ENCODE data around the gene ABCF1. TPM values are rescaled to one million over a fixed set of nuclear protein-coding genes. Genes with fewer than 3 reads are reported as not detected.
"Not testable (repeated sequence)": the region's sequence is repeated elsewhere in the genome, so short reads cannot be mapped to it uniquely, and the experiment has no call there.

The ABCF1 gene
- total RNA-seq (2014; rRNA removed; shearing (Covaris generic); ENCODE audit: low replicate concordance), result 19.4 and 26.1 TPM in 2 replicates

DNA sequence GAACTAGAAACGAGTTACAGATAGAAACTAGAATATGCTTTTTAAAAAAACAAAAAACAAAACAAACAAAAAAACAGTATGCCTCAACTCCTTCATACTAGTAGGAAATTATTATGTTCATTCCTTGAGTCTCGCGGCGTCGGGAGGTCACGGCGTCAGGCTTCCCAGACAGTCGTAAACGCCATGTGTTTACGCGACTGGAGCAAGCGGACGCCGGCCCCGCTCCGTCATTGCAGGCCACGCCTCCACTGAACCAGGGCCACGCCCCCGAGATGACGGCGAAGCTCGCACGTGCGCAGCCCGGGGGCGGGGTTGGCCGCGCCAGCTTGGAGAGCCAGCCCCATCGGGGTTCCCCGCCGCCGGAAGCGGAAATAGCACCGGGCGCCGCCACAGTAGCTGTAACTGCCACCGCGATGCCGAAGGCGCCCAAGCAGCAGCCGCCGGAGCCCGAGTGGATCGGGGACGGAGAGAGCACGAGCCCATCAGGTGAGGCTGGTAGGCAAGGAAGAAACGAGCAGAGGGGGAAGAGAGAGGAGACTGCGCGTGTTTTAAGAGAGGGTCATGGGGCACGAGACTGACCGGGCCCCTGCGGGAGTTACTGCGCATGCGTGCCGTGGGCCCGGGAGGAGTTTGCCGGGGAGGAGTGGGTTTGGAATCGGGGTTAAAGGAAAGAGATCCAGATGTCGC lies at the start of gene ABCF1:
ABCF1 (plus strand) TSS at position 368 of the 687 bp plus-strand sequence; CDS start at position 414, 46 bp downstream.
- peak; percentile 94 for DNase-seq
- H3K27me3 ChIP-seq, result no peaks in the 10 kb centered on the region
- H3K36me3 ChIP-seq, result peaks cover 5% of the 10 kb centered on the region
- H3K4me3 ChIP-seq, result peak within 1 kb of the TSS; percentile 75
- no peaks in the 10 kb centered on the region for H3K9me3 ChIP-seq

DNA sequence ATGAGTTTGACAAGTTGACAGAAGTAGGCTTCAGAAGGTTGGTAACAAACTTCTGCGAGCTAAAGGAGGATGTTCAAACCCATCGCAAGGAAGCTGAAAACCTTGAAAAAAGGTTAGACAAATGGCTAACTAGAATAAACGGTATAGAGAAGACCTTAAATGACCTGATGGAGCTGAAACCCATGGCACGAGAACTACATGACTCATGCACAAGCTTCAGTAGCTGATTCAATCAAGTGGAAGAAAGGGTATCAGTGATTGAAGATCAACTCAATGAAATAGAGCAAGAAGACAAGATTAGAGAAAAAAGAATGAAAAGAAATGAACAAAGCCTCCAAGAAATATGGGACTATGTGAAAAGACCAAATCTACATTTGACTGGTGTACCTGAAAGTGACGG lies 49.3 kb upstream of the ABCF1 start:
- H3K4me3 ChIP-seq, H3K36me3 ChIP-seq, H3K27me3 ChIP-seq, H3K9me3 ChIP-seq: not testable (repeated sequence)
- DNase-seq, result peak; percentile 31

DNA sequence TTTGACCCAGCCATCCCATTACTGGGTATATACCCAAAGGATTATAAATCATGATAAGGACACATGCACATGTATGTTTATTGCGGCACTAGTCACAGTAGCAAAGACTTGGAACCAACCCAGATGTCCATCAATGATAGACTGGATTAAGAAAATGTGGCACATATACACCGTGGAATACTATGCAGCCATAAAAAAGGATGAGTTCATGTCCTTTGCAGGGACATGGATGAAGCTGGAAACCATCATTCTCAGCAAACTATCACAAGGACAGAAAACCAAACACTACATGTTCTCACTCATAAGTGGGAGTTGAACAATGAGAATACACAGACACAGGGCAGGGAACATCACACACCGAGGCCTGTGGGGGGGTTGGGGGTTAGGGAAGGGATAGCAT lies 44.8 kb upstream of the ABCF1 start:
- H3K9me3 ChIP-seq, H3K4me3 ChIP-seq, H3K27me3 ChIP-seq, H3K36me3 ChIP-seq, DNase-seq: not testable (repeated sequence)

DNA sequence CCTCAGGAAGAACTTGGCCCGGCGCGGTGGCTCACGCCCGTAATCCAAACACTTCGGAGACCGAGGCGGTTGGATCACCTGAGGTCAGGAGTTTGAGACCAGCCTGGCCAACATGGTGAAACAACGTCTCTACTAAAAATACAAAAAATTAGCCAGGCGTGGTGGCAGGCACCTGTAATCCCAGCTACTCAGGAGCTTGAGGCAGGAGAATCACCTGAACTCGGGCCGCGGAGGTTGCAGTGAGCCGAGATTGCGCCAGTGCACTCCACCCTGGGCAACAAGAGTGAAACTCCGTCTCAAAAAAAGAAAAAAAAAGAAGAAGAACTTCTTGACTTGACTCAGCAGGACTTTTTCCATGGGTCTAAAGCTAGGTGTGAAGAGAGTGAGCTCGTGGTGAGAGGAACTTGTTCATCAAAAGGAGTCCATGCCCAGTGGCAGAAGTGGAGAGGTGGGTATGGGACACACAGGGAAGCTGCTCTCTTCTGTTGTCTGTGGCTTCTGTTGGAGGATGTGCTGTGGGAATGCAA lies 41.8 kb upstream of the ABCF1 start:
- DNase-seq, H3K4me3 ChIP-seq, H3K27me3 ChIP-seq, H3K9me3 ChIP-seq, H3K36me3 ChIP-seq: not testable (repeated sequence)

DNA sequence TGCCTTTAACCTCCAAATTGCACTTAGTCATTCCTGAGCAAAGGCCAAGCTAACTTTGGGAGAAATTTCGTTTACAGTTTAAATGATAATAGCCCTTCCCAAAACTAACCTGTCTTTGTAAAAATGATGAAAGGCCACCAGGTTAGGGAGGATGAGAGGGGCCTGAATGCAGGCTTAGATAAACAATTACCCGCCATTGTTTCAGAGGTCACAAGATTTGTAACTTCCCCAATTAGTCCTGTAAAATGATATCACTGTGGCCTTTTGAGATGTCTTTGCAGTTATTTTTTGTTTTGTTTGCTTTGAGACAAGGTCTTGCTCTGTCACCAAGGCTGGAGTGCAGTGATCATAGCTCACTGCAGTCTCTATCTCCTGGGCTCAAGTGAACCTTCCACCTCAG lies 41.2 kb upstream of the ABCF1 start:
- Histone ChIP-seq H3K36me3 (no peaks in the 10 kb centered on the region), H3K27me3 (no peaks in the 10 kb centered on the region), H3K4me3 (no peak overlapping the region), H3K9me3 (no peaks in the 10 kb centered on the region)
- DNase-seq, result no peak

DNA sequence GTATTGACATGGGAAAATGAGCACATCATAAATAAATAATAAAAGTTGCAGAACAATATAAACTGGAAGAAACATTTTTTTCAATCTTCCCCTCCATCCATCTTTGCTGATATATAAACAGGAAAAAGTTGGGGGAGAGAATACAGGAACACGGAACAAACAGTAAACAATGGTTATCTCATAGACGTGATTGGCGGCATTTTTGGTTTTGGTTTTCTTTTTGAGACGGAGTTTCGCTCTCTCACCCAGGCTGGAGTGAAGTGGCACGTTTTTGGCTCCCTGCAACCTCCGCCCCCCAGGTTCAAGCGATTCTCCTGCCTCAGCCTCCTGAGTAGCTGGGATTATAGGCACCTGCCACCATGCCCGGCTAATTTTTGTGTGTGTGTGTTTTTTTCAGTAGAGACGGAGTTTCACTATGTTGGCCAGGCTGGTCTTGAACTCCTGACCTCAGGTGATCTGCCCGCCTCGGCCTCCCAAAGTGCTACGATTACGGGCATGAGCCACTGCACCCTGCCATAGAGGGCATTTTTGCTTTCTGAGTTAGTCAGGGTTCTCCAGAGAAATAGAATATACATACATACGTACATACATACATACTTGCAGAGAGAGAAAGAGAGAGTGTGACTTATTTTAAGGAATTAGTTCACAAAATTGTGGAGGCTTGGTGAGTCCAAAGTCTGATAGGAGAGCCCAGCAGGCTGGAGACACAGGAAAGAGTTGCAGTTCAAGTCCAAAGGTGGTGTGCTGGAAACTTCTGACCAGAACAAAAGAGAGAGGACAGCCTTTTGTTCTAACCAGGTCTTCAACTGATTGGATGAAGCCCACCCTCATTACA lies 37.6 kb upstream of the ABCF1 start:
- Histone ChIP-seq H3K27me3 (no peaks in the 10 kb centered on the region), H3K4me3 (no peak overlapping the region), H3K36me3 (no peaks in the 10 kb centered on the region), H3K9me3 (no peaks in the 10 kb centered on the region)
- DNase-seq, result no peak

DNA sequence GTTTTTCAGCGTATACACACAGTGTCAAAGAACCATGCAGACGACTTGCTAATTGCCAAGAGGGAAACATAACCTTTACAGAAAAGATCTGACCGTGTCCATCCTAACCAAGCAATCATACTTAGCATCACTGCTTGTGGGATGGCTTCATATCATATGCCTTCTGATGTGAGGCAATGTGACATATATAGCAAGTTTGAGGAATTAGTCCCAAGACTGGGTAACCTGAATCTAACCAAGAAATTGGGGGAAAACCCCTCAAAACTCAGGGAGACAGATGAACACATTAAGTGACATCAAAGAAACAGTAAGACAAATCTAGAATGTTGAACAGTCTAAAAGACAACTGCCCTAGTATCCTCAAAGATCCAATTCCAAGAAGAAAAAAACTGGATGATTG lies 33.3 kb upstream of the ABCF1 start:
- H3K36me3 ChIP-seq, result no peaks in the 10 kb centered on the region
- DNase-seq, result no peak
- no peaks in the 10 kb centered on the region for H3K9me3 ChIP-seq
- no peak overlapping the region for H3K4me3 ChIP-seq
- H3K27me3 ChIP-seq, result no peaks in the 10 kb centered on the region

DNA sequence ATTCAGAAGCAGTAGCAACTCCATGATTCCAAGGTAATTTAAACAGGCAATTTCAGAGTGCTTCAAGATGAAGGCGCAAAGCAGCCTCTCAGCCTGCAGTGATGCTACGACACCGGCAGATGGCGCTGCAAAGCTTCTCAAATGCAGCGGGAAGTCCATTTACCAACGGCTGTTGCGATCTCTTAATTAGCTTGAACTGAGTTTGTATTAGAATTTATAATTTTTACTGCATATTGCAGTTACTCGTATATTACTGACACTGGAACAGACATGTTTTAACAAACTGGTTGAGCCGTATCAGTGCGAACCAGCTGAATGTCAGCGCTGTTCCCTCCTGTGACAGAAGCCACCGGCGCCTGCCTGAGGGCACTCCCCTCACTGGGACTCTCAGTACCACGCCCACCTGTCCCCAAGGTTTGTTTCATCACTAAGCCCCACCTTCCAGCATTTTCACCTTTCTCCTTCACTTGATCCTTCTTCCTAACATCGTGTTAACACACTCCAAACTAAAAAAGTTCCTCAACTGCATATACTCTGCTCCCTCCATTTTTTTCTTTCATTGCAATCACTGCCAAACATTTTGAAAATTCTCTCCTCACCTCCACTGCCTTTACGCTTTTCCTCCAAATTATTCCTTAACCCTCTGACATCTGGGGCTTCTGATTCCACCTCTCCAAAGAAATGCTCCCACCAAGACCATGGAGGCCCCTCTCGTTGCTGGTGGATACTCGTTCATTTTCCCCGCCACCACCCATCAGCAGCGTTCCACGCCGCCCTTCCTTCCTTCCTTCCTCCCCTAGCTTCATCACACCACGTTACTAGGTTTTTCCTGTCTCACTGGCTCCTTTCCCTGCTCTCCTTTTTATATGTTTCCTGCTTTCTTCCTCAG lies 29.5 kb upstream of the ABCF1 start:
- Histone ChIP-seq H3K9me3 (no peaks in the 10 kb centered on the region), H3K27me3 (no peaks in the 10 kb centered on the region), H3K4me3 (no peak overlapping the region), H3K36me3 (no peaks in the 10 kb centered on the region; the same call in 1 of the 2 replicates)
- DNase-seq, result peak; percentile 35

DNA sequence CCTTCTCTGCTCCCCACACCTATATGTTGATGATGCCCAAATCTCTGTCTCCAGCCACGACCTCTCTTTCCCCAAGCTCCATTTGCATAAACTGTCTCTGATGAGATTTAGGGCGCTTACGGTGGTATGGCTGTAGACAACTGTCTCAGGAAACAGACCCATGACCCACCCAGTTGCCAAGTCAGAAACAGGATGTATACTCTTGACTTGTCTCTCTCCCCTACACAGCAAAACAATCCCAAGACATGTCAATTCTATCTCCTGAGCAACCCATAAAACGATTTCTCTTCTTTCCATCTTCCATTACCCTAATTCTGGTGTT lies 28.9 kb upstream of the ABCF1 start:
- no peaks in the 10 kb centered on the region for H3K9me3 ChIP-seq
- no peak for DNase-seq
- no peaks in the 10 kb centered on the region for H3K27me3 ChIP-seq
- H3K36me3 ChIP-seq, result no peaks in the 10 kb centered on the region; the same call in 1 of the 2 replicates
- H3K4me3 ChIP-seq, result no peak overlapping the region

DNA sequence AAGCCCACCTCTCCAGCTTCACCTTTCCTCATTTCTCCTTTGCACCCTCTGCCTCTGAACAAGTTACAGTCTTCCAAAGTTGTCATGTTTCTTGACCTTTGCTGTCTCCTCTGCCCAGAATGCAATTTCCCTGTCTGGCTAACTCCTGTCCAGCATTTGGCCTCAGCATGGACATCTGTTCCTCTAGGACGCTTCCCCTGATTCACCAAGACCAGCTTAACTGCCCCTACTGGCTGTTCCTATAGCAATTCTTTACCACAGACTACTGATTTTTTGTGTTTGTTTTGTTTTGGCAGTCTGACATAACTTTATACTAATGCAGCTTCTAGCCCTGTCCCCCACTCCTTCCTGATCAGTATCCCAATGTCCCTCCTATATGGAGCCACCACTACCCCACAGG lies 28.3 kb upstream of the ABCF1 start:
- H3K27me3 ChIP-seq, result no peaks in the 10 kb centered on the region
- no peaks in the 10 kb centered on the region; the same call in none of the 2 replicates for H3K36me3 ChIP-seq
- DNase-seq, result no peak
- no peaks in the 10 kb centered on the region for H3K9me3 ChIP-seq
- H3K4me3 ChIP-seq, result no peak overlapping the region

DNA sequence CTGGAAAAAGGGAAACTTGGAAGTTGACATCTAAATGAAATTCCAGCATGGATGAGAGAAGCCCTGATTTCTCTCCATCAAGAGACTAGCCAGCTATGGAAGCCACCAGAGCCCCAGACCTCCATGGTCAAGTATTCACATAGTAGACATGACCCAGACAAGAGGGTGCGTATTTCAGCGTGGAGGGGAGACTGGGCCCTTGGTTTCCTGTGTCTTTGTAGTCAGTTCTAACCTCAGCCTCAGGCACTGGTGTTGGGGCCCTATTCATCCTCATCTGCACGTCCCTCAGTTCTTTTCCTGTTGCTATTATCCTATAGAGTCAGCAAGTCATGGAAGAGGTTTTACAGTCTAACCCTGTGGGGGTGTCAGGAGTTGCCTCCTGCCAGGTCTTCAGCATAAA lies 27.4 kb upstream of the ABCF1 start:
- Histone ChIP-seq H3K4me3 (no peak overlapping the region), H3K36me3 (no peaks in the 10 kb centered on the region; the same call in none of the 2 replicates)
- no peak for DNase-seq

DNA sequence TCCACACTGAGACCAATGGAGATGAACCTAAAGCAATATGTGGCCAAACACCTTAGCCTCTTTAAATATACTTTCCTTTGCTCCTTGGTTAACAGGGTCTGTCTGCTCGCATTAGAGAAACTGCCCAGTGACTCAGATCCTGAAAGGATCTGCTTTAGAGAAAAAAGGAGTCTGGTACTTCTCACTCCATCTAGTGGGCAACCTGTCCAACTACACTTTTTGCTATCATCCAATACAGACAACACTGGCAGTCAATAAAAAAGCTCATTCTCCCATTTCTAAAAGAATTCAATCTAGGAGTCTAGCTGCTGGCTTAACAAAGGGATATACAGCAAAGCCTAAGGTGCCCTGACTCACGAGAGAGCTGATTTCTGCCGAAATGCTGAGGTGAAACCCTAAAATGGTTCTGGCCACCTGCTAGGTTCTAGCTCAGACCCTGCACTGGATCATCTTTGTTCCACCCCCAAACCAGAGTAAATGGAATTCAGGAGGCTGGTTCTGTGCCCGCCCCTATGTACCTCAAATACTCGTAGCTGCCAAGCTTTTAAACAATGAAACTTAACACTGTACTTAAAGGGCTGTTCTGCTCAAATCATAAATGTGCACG lies 26.5 kb upstream of the ABCF1 start:
- no peaks in the 10 kb centered on the region for H3K9me3 ChIP-seq
- no peak for DNase-seq
- no peak overlapping the region for H3K4me3 ChIP-seq
- no peaks in the 10 kb centered on the region; the same call in none of the 2 replicates for H3K36me3 ChIP-seq
- H3K27me3 ChIP-seq, result no peaks in the 10 kb centered on the region

More for the DNA sequence above, 27.4 kb upstream of the ABCF1 start:
- Histone ChIP-seq H3K9me3 (no peaks in the 10 kb centered on the region), H3K27me3 (no peaks in the 10 kb centered on the region)

DNA sequence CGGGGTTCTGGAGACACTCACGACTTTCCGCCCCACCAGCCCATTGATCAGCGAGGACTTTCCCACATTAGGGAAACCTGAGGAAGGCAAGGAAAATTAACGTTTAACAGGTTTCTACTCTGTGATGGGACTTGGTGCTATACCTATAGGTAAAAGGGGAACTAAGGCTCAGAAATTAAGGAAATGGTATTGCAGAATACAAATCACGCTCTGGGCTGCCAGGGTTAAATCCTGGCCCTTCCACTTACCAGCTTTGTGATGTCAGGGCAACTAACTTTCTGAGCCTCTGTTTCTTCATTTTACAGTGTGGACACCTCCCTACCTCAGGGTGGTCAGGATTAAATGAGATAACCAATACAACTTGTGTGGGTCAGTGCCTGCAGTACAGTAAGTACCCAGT lies 23.8 kb upstream of the ABCF1 start:
- Histone ChIP-seq H3K9me3 (no peaks in the 10 kb centered on the region), H3K36me3 (no peaks in the 10 kb centered on the region; the same call in none of the 2 replicates), H3K27me3 (no peaks in the 10 kb centered on the region), H3K4me3 (no peak overlapping the region)
- no peak for DNase-seq

DNA sequence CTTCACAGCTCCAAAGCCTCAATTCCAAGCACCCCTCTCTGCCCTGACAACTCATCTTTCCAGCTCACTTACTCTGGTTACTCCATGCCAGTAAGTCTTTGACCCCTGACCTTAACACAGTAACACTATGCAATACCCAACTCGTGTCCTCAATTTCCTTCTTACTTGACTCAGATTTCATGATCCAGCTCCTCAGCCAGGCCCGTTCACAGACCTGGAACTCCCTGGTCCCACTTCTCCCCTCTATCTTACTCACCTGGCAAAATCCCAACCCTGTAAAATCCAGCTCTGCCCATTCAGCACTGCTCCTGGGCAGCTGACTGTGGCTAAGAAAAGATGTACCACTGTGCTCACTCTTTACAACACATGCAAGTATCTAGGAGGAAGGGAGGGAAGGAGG lies 22.9 kb upstream of the ABCF1 start:
- no peak overlapping the region for H3K4me3 ChIP-seq
- peaks cover 2% of the 10 kb centered on the region for H3K36me3 ChIP-seq
- peak; percentile 39 for DNase-seq
- H3K27me3 ChIP-seq, result no peaks in the 10 kb centered on the region
- H3K9me3 ChIP-seq, result no peaks in the 10 kb centered on the region

DNA sequence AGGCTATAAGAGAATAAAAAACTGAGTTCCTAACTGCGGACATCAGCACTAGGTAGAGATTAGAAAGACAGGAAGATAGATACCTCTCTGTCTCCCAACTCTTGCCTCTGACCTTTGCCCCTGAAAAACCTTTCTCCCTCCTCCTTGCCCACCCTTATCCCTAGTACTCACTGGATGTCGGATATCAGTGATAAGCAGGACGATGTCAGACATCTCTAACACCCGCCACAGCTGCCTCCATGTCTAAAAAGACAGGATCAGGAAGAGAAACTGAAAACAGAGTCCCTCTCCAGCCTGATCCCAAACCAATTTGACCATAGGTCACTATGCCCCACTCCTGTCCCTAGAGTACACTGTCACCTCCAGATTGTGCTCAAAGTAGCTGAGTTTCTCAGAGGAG lies 16.8 kb upstream of the ABCF1 start:
- no peak overlapping the region for H3K4me3 ChIP-seq
- H3K27me3 ChIP-seq, result no peaks in the 10 kb centered on the region
- peaks cover 15% of the 10 kb centered on the region for H3K36me3 ChIP-seq
- no peaks in the 10 kb centered on the region for H3K9me3 ChIP-seq
- no peak for DNase-seq

Data from MG63 (cell line).